ENCODE measurements around the gene ZNFX1.
"Not testable (repeated sequence)": the region's sequence is repeated elsewhere in the genome, so short reads cannot be mapped to it uniquely, and the experiment has no call there.

The ZNFX1 gene

DNA sequence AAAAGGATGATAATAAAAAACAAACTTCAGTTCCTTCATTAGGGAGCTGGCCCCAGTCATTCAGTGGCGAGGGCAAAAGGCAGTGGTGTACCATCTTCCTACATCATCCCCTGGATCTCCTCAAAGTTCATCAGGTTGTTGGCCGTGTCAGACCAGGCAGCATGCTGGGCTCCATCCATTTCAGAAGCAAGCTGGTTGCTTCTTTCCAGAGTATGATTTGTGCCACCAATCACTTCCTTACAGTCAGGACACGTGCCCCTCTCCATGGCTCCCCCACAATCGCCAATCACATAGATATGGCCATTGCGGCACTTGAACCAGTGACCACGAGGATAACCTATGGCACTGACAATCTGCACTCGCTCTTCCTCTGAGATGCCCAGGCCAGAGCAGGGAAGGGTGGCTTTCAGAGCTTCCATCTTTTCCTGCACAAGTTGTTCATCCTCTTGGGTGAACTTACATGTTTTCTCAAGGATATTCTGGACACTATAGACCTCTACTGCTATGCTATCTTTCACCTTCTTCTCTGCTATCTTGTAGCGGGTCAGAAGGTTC is 30.6 kb downstream of the ZNFX1 start:
- DNase-seq, result no peak

DNA sequence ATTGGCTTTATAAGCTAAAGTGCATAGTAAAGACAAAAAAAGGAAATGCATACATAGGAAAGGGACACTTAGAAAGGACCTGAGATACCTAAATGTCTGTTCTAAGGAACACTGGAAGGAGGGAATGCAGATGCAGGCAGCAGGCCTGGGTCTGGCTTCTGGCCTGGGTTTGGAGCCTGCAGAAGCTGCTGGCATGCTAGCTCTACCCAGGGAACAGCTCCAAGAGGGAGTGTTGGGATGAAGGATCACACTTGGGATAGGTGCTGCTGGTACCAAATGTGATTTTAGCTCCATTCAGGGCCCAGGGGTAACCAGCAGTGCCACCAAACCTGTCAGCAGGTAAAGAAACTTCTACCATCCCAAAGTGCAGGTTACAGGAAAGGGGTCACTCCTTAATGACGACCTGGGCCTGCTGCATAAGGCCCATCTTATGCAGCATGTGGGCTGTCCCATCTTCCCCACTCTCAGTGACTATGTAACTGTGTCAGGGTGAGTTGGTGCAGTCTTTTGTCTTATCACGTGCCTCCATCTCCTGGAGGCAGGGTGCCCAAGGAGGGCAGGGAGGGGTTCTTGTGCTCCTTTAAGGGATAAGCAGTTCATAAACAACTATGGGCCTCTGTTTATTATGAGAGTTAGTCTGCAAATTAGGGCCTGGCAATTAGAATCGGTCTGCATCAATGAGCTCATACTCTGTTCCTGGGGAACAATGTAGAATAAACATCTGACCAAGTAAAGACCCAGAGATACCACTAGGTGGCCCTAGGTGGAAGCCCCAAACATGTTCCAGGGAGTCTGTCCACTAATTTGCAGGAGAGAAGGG is 31.7 kb downstream of the ZNFX1 start:
- DNase-seq, result peak; percentile 4

DNA sequence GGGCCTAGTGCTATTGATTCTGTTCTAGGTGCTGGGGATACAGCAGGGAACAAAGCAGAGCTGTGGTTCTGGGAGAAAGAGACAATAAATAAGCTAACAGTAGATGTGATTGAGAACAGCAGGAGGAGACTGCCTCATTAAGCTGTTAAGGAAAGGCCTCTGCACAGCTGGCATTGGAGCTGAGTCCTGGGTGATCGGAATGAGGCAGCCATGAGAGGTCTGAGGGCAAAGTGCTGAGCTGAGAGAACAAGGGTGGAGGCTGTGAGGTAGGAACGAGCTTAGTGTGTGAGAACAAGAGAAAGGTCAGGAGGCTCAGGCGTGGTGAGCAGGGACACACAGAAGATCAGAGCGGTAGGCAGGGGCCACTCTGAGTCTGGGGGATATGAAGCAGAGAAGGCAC is 40.3 kb downstream of the ZNFX1 start:
- DNase-seq, result no peak

DNA sequence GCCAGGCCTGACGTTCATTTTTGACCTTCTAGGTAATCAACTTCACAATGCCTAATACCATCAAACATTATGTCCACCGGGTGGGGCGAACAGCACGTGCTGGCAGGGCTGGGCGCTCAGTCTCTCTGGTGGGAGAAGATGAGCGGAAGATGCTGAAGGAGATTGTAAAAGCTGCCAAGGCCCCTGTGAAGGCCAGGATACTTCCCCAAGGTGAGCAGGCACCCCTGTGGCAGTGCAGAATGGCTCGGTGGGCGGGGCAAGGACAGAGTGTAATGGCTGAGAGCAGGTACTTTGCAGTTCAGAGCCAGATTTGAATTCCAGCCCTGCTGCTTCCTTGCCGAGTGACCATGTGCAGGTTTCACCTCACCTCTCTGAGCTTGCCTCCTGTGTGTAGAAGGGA is 41.6 kb downstream of the ZNFX1 start:
- DNase-seq, result no peak

DNA sequence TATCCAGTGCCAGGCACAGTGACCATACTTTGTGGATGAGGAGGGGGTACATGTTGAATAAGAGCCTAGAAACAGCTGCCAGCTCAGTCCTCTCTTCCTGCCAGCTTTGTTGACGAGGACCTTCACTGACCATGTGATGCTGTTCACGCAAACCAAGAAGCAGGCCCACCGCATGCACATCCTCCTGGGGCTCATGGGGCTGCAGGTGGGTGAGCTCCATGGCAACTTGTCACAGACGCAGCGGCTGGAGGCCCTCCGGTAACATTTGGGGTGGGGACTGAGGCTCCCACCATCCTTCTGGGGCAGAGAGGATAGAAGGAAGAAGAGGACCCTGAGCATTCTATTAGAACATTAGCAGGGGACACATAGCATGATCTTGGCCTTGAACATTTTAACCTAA is 43.0 kb downstream of the ZNFX1 start:
- DNase-seq, result no peak

DNA sequence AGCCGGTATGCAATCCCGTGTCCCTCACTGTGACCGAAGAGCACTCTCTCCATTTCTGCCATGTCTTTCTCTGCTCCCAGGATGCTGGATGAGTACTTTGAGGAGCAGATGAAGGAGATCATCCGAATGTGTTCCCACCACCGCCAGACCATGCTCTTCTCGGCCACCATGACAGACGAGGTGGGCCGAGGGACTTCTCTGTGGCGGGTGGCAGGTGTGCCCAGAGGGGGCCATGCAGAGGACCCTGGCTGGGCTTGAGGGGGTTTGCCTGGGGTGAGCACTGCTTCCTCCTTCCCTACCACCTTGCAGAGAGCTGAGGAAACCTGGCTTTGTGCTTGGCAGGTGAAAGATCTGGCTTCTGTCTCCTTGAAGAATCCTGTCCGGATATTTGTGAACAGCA is 44.6 kb downstream of the ZNFX1 start:
- no peak for DNase-seq

DNA sequence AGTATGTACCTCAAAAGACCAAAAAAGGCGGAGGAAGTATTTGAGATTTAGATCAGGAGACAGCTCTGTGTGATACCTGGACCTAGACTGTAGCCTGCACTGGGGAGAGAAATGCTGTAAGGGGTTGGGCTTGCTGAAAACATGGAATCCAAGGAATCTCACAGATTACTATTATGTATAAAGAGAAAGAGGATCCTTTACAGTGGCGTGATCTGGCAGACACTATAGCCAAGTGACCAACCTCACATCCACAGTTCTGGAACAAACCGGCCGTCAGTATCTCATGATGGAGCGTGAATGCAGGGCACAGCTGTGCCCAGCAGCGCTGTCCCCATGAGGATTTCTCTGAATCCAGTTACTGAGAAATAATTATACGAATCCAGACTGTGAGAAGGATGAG is 46.4 kb downstream of the ZNFX1 start:
- no peak for DNase-seq

DNA sequence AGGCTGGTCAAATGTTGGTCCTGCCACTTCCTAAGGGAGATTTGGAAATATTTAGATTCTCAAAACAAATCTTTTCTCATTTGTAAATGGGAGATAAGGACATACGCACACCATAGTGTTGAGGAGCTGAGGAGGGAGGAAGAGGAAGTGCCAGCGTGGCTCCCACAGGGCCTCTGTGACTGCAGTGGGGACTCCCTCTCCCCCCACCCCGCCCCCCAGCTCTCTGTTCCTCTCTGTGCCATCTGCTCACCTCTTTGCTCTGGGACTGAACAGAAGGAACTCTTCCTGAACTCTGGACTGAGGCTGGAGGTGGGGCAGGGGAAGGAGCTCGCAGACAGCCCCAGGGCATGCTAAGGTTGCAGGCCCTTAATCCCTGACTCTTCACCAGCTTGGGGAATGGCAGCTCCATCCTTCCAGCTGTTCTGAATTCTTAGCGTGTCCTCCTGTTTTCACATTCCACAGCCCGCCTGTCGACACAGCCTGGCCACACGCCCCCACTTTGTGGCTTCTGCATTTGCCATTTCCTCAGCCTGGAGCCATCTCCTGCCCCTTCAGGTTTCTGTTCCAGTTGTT is 47.2 kb downstream of the ZNFX1 start:
- DNase-seq, result no peak

DNA sequence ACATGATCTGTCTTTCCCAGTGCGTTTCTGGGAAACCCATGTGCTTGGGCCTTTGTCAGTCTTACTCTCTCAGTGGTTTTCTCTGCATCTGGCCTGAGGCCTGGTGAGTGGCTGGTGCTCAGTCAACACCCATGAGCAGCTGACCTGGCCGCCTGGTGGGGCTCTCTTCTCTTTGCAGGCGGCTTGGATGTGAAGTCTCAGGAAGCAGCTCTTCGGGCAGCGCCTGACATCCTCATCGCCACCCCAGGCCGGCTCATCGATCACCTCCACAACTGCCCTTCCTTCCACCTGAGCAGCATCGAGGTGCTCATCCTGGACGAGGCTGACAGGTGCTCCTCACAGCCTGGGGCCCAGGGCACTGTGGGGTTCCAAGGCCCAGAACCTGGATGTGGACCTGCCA is 47.8 kb downstream of the ZNFX1 start:
- DNase-seq, result no peak

DNA sequence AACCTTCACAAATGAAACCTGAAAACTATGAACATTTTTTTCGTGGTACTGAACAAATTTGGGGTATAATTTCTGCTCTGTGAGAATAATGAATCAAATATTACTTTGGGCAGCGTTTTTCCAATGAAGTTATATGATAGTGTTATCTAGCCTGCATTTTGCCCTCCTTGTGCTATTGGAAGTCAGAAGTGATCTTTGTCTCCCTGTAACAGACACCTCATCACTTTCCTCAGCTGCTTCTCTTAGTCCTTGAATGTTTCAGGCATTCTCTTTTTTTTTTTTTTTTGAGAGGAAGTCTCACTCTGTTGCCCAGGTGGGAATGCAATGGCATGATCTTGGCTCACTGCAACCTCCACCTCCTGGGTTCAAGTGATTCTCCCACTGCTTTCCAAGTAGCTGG is 48.5 kb downstream of the ZNFX1 start:
- DNase-seq, result no peak

DNA sequence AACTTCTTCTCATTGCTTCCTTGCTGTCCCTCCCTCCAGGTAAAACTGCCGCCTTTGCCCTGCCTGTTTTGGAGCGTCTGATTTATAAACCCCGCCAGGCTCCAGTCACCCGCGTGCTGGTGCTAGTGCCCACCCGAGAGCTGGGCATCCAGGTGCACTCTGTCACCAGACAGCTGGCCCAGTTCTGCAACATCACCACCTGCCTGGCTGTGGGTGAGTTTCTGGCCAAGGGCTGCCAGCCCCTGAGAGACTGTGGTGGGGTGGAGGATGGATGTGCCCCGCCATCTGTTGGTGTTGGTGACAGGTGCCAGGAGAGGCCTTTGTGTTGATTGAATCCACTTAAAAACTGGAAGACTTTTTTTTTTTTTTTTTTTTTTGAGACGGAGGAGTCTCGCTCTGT is 49.2 kb downstream of the ZNFX1 start:
- DNase-seq, result no peak

DNA sequence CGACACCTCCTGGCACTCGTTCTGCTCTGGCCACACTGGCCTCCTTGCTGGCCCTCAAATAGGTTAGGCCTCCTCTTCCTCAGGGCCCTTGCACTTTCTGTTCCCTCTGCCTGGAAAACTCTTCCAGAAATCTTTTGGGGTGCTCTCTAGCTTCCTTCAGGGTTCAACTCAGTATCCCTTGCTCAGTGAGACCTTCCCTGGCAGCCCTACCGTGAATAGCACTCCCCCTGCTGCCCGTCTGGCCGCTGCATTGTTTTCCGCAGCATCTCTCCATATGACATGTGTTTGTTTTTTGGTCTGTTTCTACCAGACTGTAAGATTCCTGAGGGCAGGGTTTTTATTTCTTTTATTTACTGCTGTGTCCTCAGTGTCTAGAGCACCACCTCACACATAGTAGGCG is 52.0 kb downstream of the ZNFX1 start:
- no peak for DNase-seq

DNA sequence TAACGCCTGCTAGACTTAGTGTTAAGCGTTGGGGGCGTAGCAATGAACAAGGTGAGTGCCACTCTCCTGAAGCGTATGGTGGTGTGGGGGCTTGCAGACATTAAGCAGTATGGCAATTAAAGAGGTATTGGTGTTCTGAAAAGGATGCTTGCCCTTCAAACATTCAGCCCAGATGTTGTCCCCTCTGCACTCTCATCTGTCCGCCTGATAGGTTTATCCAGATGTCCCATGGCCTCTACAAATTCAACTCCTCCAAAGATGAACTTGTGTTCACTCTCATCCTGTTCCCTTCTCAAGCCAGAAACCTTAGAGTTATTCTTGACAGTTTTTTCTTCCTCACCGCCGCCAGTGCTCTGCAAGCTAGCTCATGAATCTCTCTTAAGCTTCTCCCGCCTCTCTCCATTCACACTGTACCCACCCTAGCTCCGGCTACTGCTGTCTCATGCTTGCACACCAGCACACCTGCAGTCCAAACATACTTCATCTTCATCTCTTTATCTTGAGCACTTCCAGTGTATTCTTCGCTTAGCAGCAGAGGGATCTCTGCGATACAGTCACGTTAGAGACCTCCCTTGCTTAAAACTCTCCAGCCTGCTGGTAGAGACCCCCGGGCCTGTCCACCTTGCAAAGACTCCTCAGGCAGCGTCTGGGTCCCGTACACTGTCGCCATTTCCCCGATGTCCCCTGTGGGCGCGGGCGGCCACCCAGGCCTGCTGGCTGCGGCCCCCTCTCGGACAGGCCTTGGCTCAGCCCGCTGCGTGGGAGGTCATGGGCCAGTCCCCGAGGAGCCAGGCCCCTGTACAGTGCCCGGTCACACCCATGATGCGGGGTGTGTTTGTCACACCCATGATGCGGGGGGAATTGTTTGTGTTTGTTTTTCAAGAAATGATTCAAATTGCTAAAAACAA is 57.7 kb downstream of the ZNFX1 start:
- DNase-seq, result no peak

DNA sequence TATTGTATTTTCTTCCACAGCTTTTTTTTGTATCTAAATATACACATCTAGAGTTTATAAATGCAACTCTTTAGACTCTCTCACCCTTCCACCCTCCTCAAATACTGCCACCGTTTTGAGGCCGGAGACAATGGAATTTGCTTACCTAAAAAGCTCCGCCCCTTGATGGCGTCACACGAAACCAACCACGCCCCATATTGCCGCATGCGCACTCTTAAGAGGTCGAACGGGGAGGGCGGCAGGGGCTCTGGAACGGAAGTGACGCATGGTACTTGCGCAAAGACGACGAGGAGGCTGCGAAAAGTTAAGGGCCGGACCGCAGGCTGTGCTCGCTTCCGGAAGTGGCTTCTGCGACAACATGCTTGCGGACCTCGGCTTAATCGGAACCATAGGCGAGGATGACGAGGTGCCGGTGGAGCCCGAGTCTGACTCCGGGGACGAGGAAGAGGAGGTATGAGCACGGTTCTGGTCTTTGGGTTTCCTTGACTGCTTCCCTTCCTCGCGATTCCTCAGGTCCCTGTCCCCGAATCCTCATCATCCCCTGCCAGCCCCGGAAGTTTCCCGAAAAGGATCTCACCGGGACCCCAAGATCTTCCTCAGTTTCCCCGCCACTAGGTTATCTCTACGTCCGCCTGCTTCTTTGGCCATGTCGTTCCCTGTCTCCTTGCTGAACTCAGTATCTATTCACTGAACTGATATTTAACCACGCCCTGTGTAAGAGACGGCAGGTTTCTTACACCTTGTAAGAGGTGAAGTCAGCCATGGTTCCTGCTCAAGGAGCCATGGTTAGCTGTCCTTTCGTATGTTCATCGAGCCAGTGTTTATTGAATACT is 58.5 kb downstream of the ZNFX1 start, which contains the start of gene DDX27:
Gene DDX27, plus strand, starts transcription at position 326 of the 833 bp plus-strand sequence. Its CDS starts 33 bp downstream, at position 359.
- peak; percentile 97 for DNase-seq

DNA sequence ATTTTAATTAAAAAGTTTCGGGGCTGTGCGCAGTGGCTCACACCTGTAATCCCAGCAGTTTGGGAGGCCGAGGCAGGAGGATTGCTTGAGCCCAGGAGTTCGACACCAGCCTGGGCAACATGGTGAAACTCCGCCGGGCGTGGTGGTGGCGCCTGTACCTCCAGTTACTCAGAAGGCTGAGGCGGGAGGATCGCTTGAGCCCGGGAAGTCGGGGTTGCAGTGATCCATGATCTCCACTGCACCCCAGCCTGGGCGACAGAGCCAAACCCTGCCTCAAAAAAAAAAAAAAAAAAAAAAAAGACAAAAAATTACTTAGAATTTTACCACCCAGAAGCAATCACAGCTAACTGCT is 59.1 kb downstream of the ZNFX1 start:
- not testable (repeated sequence) for DNase-seq

DNA sequence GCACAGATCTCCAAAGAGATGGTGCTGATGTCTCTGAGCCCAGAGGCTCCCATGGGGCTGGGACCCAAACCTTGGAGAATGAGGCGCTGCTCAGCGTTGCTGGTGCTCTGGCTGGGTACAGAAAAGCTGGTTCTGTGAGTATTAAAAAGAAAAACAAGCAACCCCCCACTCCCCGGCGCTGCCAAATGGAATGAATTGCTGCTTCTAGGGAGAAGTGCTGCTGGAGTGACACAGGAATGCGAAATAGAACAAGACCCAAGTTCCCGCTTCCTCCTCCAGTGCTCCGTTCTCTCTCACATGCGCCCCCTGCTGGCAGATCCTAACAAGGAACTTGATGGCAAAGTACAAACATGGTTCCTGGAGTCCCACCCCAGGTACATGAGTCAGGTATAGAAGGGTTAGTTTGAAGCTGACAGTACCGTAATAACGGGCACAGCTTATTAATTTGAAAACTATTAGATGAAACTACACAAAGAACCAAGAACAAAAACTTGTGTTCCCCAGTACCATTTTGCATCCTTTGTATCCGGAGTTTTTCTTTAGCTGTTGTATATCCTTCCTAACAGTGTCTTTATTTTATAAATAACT is 60.8 kb downstream of the ZNFX1 start:
- DNase-seq, result peak; percentile 85

DNA sequence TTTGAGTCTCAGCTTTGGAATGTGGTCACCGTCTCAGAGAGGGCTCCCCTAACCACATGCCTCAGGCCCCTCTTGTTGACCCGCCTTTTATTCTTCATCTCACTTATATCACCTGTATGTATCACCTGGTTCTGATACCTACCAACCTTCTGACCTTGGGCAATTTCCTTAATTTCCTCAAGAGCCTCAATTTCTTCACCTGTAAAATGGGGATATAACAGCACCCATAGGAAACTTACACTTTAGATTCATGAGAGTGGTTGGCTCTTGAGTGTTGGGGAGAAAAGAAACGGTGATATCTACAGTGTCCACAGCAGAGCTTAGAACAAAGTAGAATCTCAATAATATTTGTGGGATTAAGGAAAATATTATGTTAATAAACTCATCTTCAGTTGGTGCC is 62.6 kb downstream of the ZNFX1 start:
- DNase-seq, result no peak

DNA sequence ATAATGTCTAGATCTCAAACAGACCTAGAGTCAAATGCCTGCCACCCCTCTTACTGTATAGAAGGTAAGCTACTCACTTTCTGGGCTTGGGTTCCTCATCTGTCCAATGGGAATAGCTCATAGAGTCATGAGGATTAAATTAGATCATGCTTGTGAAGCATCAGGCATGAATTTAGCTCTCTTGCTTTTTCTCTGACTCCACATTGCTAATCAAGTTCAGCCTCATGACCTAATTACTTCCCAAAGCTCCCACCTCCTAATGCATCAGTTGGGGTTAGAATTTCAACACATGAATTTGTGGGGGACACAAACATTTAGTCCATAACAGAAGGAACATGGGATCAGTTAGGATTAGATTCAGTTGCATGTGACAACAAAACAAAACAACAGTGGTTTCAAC is 63.3 kb downstream of the ZNFX1 start:
- DNase-seq, result no peak

DNA sequence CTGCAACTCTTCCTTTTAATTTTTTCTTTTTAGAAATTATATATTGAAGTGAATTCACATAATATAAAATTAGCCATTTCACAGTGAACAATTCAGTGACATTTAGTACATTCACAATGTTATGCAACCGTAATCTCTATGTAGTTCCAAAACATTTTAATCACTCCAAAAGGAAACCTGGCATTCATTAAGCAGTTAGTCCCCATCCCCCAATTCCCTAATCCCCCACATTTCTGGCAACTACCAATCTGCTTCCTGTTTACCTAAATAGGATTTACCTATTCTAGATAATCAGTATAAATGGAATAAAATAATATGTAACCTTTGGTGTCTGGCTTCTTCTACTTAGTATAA is 67.1 kb downstream of the ZNFX1 start:
- DNase-seq, result no peak

DNA sequence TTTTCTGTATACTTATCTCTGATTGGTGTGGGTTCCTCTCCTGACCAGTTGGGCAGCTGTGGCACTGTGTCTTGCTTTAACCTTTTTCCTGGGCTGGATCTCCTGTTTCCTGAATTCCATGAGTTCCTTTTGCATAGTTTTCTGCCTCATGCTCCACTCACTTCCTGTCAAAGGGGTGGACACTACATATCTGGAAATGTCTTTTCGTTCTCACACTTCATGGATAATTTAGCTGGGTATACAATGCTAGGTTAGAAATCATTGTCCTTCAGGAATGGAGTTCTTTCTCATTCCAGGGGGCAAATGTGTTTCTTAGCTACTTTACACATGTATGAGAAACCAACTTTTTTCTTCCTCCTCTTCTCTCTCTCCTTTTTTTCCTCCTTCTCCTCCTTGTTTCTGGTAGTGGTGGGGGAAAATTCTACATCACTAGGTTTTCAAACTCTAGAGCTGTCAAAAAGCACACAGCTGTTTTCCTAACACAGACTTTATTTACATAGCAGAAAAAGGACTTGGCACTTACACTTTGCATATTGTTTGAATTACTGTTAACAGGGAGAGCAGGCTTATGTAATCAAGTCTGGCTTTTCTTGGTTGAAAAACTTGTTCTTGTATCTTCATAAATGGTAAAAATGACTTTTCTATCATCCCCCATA is 67.6 kb downstream of the ZNFX1 start:
- DNase-seq, result no peak

DNA sequence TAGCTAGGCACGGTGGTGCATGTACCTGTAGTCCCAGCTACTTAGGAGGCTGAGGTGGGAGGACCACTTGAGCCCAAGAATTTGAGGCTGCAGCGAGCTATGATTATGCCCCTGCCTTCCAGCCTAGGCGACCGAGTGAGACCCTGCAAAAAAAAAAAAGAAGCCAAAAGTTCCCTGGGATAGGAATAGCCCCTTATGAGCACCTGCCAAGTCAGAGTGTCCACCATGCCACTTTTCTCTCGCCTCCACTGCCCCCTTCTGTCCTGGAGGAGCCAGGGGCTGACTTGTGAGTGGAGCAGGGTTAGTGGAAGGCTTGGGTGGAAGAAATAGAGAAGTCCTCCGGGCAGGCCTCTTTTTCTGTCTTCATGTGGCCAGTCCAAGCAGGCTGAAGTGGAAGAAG is 70.8 kb downstream of the ZNFX1 start:
- no peak for DNase-seq

DNA sequence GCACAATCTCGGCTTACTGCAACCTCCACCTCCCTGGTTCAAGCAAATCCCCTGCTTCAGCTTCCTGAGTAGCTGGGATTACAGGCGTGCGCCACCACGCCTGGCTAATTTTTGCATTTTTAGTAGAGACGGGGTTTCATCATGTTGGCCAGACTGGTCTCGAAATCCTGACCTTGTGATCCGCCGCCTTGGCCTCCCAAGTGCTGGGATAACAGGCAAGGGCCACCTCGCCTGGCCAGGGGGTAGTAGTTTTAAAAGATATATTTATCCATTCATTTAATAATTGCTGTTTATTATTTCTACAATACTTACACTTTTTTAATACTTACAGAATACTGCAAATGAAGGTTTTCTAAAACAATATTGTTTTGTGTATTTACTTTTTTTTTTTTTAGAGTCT is 74.1 kb downstream of the ZNFX1 start:
- no peak for DNase-seq

Data from amniotic stem cell (primary cell).